Brain microvascular endothelial cell (primary cell): ENCODE data around the gene TMEM120B.

Experiments used
- DNase-seq: peaks from one replicate; pipeline ENCODE4 v3.0.0-alpha.2; 2020
- H3K27ac ChIP-seq: fragments of 250-450 bp; sonication (Bioruptor Pico); 2 replicates; pipeline ENCODE4 v1.5.1; 2020; ENCODE audit warnings: mild to moderate bottlenecking, moderate library complexity
- H3K27me3 ChIP-seq: fragments of 250-450 bp; sonication (Bioruptor Pico); replicated peaks from 2 replicates; pipeline ENCODE4 v1.5.1; 2020; ENCODE audit warnings: mild to moderate bottlenecking
- H3K36me3 ChIP-seq: fragments of 250-450 bp; sonication (Bioruptor Pico); replicated peaks from 2 replicates; pipeline ENCODE4 v1.5.1; 2020; ENCODE audit warnings: mild to moderate bottlenecking
- H3K4me3 ChIP-seq: 2 replicates; pipeline ENCODE4 v1.5.1; 2011; ENCODE audit warnings: low read depth, mild to moderate bottlenecking, control low read depth, low read length, moderate library complexity
- CTCF ChIP-seq: IDR thresholded peaks from 2 replicates; pipeline ENCODE4 v1.5.1; 2011; ENCODE audit warnings: low read depth, mild to moderate bottlenecking, moderate library complexity, low read length, control low read depth, inconsistent platforms; ENCODE audit errors: missing control alignments
- in situ Hi-C: cut with HindIII; loops from 2 replicates; pipeline ENCODE4 v1.10.0; 2017; ENCODE audit warnings: low sequenced_read_pairs, low pct_ligation_motif_present

Gene TMEM120B

GRCh38 chr12:121720762-121721161, 8.2 kb downstream of the TMEM120B start:
- DNase-seq, result no peak
- in situ Hi-C loops, result no loop called here
- Histone ChIP-seq H3K4me3 (no peak overlapping the region), H3K27me3 (no peaks in the 10 kb centered on the region), H3K27ac (peak overlapping the region; percentile 60), H3K36me3 (peaks cover 4% of the 10 kb centered on the region)
- TF ChIP-seq CTCF, result no peak

GRCh38 chr12:121722511-121722910, 10.0 kb downstream of the TMEM120B start:
- DNase-seq, result no peak
- no peak for TF ChIP-seq CTCF
- peaks cover 4% of the 10 kb centered on the region for H3K36me3 ChIP-seq
- no peak overlapping the region for H3K4me3 ChIP-seq
- in situ Hi-C loops, result no loop called here
- no peak overlapping the region for H3K27ac ChIP-seq
- H3K27me3 ChIP-seq, result no peaks in the 10 kb centered on the region

DNA sequence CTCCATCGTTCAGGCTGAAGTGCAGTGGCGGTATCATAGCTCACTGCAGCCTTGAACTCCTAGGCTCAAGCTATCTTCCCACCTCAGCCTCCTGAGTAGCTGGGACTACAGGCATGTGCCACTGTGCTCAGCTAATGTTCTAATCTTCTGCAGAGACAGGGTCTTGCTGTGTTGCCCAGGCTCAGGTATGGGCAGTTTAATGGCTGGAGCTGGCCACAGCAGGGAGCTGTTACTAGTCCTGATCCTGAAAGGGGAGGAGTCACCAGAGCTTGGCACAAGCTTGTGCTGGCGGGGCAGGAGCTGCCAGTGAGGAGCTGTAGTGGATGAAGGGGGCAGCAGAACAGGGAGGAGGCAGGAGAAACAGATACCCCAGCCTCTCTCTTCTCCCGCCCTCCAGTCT, 10.6 kb downstream of the TMEM120B start:
- no peak for TF ChIP-seq CTCF
- no peaks in the 10 kb centered on the region for H3K27me3 ChIP-seq
- H3K4me3 ChIP-seq, result no peak overlapping the region
- H3K27ac ChIP-seq, result no peak overlapping the region
- in situ Hi-C loops, result no loop called here
- no peak for DNase-seq
- H3K36me3 ChIP-seq, result peaks cover 4% of the 10 kb centered on the region

DNA sequence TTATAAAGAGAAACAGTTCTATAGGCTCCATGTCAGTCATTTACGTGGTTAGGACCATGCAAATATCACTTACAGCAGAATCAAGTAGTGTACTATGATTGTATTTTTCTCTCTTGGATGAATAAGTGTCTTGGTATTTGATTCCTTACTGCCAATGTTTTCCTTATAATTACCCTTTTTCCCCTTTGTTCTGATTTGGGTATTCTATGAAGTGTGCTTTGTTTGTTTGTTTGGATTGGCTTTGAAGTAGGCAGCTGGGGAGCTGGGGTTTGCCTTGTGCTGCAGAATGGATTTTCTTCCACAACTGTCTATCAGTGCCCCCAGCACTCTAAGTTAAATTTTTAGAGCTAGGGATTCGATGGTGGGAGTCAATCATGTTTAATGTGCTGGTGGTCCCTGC, 12.4 kb downstream of the TMEM120B start:
- no peak for DNase-seq
- Histone ChIP-seq H3K36me3 (peaks cover 4% of the 10 kb centered on the region), H3K27me3 (no peaks in the 10 kb centered on the region), H3K27ac (no peak overlapping the region), H3K4me3 (no peak overlapping the region)
- in situ Hi-C loops, result no loop called here
- no peak for TF ChIP-seq CTCF

GRCh38 chr12:121725423-121725822, 12.9 kb downstream of the TMEM120B start:
- H3K36me3 ChIP-seq, result peaks cover 4% of the 10 kb centered on the region
- TF ChIP-seq CTCF, result no peak

GRCh38 chr12:121729021-121729420, 16.5 kb downstream of the TMEM120B start:
- Histone ChIP-seq H3K27ac (no peak overlapping the region), H3K4me3 (no peak overlapping the region), H3K27me3 (no peaks in the 10 kb centered on the region), H3K36me3 (no peaks in the 10 kb centered on the region)
- no peak for TF ChIP-seq CTCF
- in situ Hi-C loops, result no loop called here
- no peak for DNase-seq

More at GRCh38 chr12:121725423-121725822, 12.9 kb downstream of the TMEM120B start:
- H3K4me3 ChIP-seq, result no peak overlapping the region
- no peak overlapping the region for H3K27ac ChIP-seq
- in situ Hi-C loops, result no loop called here
- DNase-seq, result no peak
- no peaks in the 10 kb centered on the region for H3K27me3 ChIP-seq
